Transverse colon (tissue), 4 donors: ENCODE measurements around the gene RSBN1. TPM values are rescaled to one million over a fixed set of nuclear protein-coding genes. Genes with fewer than 3 reads are reported as not detected.

Source experiments
- DNase-seq: peaks from one replicate; pipeline ENCODE4 v3.0.0-alpha.2; 2019
- H3K27ac ChIP-seq, 4 donors: fragments of 200-600 bp; sonication (generic); 2 replicates each; pipeline ENCODE4 v1.5.1; 2016 to 2018; ENCODE audit warnings: inconsistent platforms in 4 of 4
- H3K27me3 ChIP-seq: fragments of 200-600 bp; sonication (generic); 2 replicates; pipeline ENCODE4 v1.5.1; 2017; ENCODE audit warnings: inconsistent platforms
- H3K36me3 ChIP-seq, 4 donors: fragments of 200-600 bp; sonication (generic); 2 replicates each; pipeline ENCODE4 v1.5.1; 2017 to 2019; ENCODE audit warnings: inconsistent platforms in 4 of 4
- H3K4me1 ChIP-seq, 4 donors: fragments of 200-600 bp; sonication (generic); 2 replicates each; pipeline ENCODE4 v1.5.1; 2017 to 2020; ENCODE audit warnings: inconsistent platforms in 4 of 4
- H3K4me3 ChIP-seq, 4 donors: fragments of 200-600 bp; sonication (generic); 1 replicate in 1 of 4; 2 replicates in 3 of 4; pipeline versions ENCODE4 v1.5.1 to v1.6.1; 2017 to 2019; ENCODE audit warnings: inconsistent platforms in 4 of 4
- H3K9me3 ChIP-seq, 2 donors: fragments of 200-600 bp; sonication (generic); 2 replicates each; pipeline ENCODE4 v1.5.1; 2017 to 2019; ENCODE audit warnings: inconsistent platforms in 2 of 2
- EP300 ChIP-seq: sonication (generic); formaldehyde crosslinking; IDR thresholded peaks from one replicate; pipeline ENCODE4 v1.6.1; 2017; ENCODE audit warnings: antibody characterized with exemption, low read depth
- POLR2A ChIP-seq: fragments of 450-650 bp; IDR thresholded peaks from one replicate; pipeline ENCODE4 v1.6.1; 2016; ENCODE audit warnings: antibody characterized with exemption, mild to moderate bottlenecking, moderate library complexity
- POLR2AphosphoS5 ChIP-seq, 3 donors: sonication (generic); formaldehyde crosslinking; IDR thresholded peaks; one replicate each; pipeline ENCODE4 v1.6.1; 2016; ENCODE audit warnings: antibody characterized with exemption in 3 of 3
- WGBS, 2 donors: methylation state at CpG; one replicate each; pipeline ENCODE4 v1.1.5; 2018; ENCODE audit warnings: low coverage in 1 of 2; 5-methylcytosine and 5-hydroxymethylcytosine counted together
- in situ Hi-C, 4 donors: fragments of 200-750 bp; cut with MboI; loops; one replicate each; pipeline versions ENCODE4 v1.15.0 to v1.15.1; 2017; ENCODE audit warnings: low sequenced_read_pairs in 3 of 4, low pct_ligation_motif_present in 1 of 4, low pct_unique_long_range_greater_than_20kb in 1 of 4
- intact Hi-C: fragments of 100-400 bp; cut with DNase I; formaldehyde crosslinking; loops from one replicate; pipeline ENCODE4 v1.15.1; 2023; ENCODE audit warnings: low total_unique reads
- total RNA-seq, 4 donors: library from RNA; depleted of rRNA; stranded (reverse); fragments of >200 nt; gene quantifications; one replicate each; pipeline ENCODE4 v1.1.0, GENCODE V29; 2016
- TF ChIP-seq, protein P1 (sequence below), 5 experiments: fragments of 200-600 bp in 3 of 5; fragments of 450-650 bp in 2 of 5; sonication (generic) in 3 of 5; IDR thresholded peaks; 1 replicate in 2 of 5; 2 replicates in 3 of 5; pipeline ENCODE4 v1.5.1; 2016 to 2017; ENCODE audit warnings: antibody characterized with exemption in 5 of 5, inconsistent platforms in 3 of 5, mild to moderate bottlenecking in 2 of 5, moderate library complexity in 1 of 5

RSBN1 gene
- total RNA-seq, 4 donors from 2014 or later, result 26.6 to 42.7 (median 31.8) TPM

- no peak for DNase-seq
- no peak overlapping the region for H3K4me3 ChIP-seq
- H3K27me3 ChIP-seq, result no peaks in the 10 kb centered on the region
- WGBS, 2 donors, result 48 to 51% methylated on average over 2 of the region's 2 CpGs
- TF ChIP-seq POLR2A (no peak), EP300 (no peak), POLR2AphosphoS5 (IDR thresholded peaks at IDR 0.05) (no peak)
- TF ChIP-seq, protein P1, sequence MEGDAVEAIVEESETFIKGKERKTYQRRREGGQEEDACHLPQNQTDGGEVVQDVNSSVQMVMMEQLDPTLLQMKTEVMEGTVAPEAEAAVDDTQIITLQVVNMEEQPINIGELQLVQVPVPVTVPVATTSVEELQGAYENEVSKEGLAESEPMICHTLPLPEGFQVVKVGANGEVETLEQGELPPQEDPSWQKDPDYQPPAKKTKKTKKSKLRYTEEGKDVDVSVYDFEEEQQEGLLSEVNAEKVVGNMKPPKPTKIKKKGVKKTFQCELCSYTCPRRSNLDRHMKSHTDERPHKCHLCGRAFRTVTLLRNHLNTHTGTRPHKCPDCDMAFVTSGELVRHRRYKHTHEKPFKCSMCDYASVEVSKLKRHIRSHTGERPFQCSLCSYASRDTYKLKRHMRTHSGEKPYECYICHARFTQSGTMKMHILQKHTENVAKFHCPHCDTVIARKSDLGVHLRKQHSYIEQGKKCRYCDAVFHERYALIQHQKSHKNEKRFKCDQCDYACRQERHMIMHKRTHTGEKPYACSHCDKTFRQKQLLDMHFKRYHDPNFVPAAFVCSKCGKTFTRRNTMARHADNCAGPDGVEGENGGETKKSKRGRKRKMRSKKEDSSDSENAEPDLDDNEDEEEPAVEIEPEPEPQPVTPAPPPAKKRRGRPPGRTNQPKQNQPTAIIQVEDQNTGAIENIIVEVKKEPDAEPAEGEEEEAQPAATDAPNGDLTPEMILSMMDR (IDR thresholded peaks at IDR 0.05), result no peak
- H3K36me3 ChIP-seq, result peaks cover 0 to 2% (median 0%) of the 10 kb centered on the region in 4 donors
- H3K27ac ChIP-seq, result peak overlapping the region in 3 of 4 donors; percentile 50 to 71 (median 64)
- intact Hi-C loops (no loop called here), in situ Hi-C loops (no loop called here)
- peaks cover 27 to 78% (median 45%) of the 10 kb centered on the region in 4 donors for H3K4me1 ChIP-seq
- H3K9me3 ChIP-seq, result no peaks in the 10 kb centered on the region
These were observed 29.9 kb downstream of the RSBN1 start for GRCh38 chr1:113782406-113782805.

DNA sequence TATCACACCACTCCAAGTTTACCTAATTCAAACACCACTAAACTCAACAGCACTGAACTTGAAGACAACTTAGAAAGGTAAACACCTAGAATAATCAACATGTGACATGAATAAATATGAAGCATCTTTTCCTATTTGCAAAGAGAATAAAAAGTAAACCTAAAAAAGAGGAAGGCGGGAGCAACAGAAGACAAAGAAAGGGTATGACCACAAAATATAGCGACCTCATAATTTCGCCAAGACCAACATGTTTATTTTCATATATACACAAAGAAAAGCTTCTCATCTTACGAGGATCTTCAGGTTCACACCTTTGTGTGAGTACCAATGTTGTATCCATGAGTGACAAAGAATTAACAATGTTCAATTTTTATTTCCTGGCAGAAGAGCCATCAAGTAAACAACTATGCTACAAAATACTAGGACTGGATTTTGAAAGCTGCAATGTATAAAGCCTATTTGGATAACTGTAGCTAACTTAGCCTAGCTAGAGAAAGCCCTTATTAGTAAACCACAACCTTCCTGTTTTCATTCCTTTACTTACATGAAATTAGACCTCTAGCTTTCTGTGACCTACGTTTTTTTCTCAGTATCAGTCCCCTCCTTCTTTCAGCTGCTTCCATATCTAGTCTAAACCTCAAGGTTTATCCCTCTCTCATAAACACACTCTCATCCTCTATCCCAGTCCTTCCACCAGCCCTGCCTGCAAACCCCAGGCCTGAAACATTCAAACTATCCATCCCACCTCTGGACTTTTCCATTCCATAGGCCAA is 31.7 kb downstream of the RSBN1 start:
- intact Hi-C loops, result no loop called here
- Histone ChIP-seq H3K4me1 (peaks cover 27 to 66% (median 40%) of the 10 kb centered on the region in 4 donors), H3K27ac (peak overlapping the region; percentile 0 to 31 (median 16)), H3K27me3 (no peaks in the 10 kb centered on the region), H3K4me3 (no peak overlapping the region), H3K36me3 (peaks cover 0 to 7% (median 3%) of the 10 kb centered on the region in 4 donors), H3K9me3 (no peaks in the 10 kb centered on the region)
- in situ Hi-C loops, result no loop called here
- DNase-seq, result no peak
- WGBS, 2 donors, result 67 to 73% methylated on average over 5 of the region's 5 CpGs
- no peak for TF ChIP-seq EP300
- TF ChIP-seq, protein P1 (IDR thresholded peaks at IDR 0.05), result no peak
- no peak for TF ChIP-seq POLR2AphosphoS5 (IDR thresholded peaks at IDR 0.05)
- no peak for TF ChIP-seq POLR2A

DNA sequence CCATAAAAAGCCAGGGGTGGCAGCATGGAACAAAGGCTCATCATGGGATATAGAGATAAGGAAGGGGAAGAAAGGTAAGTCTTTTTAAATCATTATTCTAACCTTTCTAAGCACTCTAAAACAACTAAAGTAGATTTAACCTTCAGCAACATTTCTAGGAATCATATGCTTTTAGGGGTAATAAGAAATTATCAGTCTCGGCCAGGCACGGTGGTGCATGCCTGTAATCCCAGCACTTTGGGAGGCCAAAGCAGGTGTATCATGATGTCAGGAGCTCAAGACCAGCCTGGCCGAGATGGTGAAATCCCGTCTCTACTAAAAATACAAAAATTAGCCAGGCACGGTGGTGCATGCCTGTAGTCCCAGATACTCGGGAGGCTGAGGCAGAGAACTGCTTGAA is 32.7 kb downstream of the RSBN1 start:
- no peak for DNase-seq
- H3K4me3 ChIP-seq, result no peak overlapping the region
- peak overlapping the region in 2 of 4 donors; percentile 20 to 31 for H3K27ac ChIP-seq
- no peaks in the 10 kb centered on the region for H3K27me3 ChIP-seq
- intact Hi-C loops (no loop called here), in situ Hi-C loops (no loop called here)
- TF ChIP-seq EP300, result no peak
- TF ChIP-seq, protein P1 (IDR thresholded peaks at IDR 0.05), result no peak
- no peak for TF ChIP-seq POLR2AphosphoS5 (IDR thresholded peaks at IDR 0.05)
- TF ChIP-seq POLR2A, result no peak
- peaks cover 0 to 12% (median 3%) of the 10 kb centered on the region in 4 donors for H3K36me3 ChIP-seq
- 86% methylated on average over 6 of the region's 6 CpGs; no CpG with 5 or more reads in 1 of the 2 donors for WGBS, 2 donors
- no peaks in the 10 kb centered on the region for H3K9me3 ChIP-seq
- H3K4me1 ChIP-seq, result peaks cover 26 to 58% (median 39%) of the 10 kb centered on the region in 4 donors

DNA sequence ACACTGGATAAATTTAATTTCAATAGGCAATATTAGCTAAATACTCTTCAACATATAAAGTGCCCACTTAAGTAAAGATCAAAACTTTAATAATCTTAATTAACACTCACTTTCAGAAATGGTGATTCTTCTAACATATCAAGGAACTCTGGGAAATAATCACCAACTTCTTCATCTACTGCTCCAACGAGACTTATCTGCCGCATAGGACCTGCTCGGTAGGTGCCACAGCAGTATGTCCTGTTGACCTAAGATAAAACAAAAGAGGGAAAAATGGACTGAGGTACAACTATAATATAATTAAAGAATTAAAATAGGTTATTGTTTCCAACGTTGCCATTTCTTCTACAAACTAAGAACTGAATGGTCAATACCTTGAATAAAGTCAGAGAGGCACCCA is 34.7 kb downstream of the RSBN1 start:
- peaks cover 14 to 38% (median 22%) of the 10 kb centered on the region in 4 donors for H3K4me1 ChIP-seq
- H3K36me3 ChIP-seq, result peaks cover 0 to 13% (median 5%) of the 10 kb centered on the region in 4 donors
- H3K27ac ChIP-seq, result no peak overlapping the region
- no peak for DNase-seq
- WGBS, 2 donors, result 91 to 94% methylated on average over 4 of the region's 4 CpGs
- no peak overlapping the region for H3K4me3 ChIP-seq
- H3K27me3 ChIP-seq, result no peaks in the 10 kb centered on the region
- no peak for TF ChIP-seq EP300
- TF ChIP-seq, protein P1 (IDR thresholded peaks at IDR 0.05), result no peak
- TF ChIP-seq POLR2AphosphoS5 (IDR thresholded peaks at IDR 0.05), result no peak
- no peak for TF ChIP-seq POLR2A
- in situ Hi-C loops, result no loop called here
- intact Hi-C loops, result no loop called here
- no peaks in the 10 kb centered on the region for H3K9me3 ChIP-seq
